GM21423 (cell line): ENCODE data around the gene POLR1D.
"Not testable (repeated sequence)": the region's sequence is repeated elsewhere in the genome, so short reads cannot be mapped to it uniquely, and the experiment has no call there.

Experiments used
- ATAC-seq: cut with Tn5 transposase; IDR thresholded peaks from one replicate; pipeline ENCODE4 v1.9.1; 2021; ENCODE audit warnings: mild to moderate bottlenecking, moderate library complexity; ENCODE audit not compliant: unreplicated experiment

The POLR1D gene

DNA sequence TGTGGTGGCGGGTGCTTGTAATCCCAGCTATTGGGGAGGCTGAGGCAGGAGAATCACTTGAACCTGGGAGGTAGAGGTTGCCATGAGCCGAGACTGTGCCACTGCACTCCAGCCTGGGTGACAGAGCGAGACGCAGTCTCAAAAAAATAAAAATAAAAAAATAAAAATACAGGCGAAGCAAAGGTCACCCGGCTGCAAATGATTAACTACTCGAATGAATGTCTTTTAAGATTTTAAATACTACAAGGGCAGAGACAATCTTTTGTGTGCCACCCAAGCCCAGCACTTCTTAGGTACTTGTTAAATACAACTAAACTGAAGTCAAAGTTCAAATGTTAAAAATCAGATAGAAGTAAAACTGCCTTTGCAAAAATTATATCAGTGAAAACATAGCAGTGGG, 8.1 kb upstream of the POLR1D start:
- no peak for ATAC-seq

DNA sequence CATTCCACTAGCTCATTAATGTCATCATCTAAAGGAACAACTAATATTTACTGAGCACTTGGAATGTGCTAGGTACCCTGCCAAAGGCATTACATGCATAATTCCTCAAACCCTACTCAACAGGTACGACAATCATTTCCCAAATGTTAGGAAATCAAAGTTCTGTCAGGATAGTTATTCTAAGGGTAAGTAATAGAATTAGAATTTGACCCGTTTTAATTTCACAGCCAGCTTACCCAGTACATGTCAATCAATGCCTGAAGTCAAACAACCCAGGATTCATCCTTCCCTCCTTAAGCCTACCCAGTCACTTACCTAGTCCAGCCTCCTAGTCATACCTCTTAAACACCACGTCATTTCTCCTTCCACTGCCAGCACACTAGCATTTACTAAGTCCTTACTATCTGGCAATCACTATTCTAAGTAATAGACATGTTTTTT, 3.8 kb upstream of the POLR1D start:
- ATAC-seq: no peak

DNA sequence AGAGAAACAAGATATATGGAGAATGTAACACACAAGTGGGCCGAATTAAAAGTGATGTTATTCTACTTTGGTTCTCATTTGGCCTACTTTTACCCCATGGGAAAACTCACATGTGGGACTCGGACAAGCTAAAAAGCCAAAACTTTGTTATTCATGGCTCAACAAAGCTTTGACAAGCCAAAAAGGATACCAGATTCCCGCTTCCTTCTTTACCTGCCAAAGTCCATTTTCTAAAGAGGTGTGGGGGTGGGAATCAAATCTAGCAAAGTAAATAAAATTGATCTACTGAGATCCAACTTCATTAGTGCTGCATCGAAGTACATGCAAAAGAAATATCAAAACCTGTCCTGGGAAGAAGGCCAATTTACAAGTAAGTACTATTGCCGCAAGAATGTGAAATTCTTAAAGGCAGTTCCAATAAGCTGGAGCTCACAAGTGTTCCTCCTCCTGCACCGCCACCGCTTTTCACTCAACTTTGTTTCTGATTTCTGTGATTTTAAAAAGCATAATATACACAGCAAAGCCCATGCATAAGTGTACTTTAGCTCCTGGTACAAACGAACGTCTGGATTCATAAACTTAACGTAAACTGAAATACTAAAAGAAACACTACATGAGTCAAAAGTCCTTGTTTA, 2.5 kb upstream of the POLR1D start:
- ATAC-seq: no peak

DNA sequence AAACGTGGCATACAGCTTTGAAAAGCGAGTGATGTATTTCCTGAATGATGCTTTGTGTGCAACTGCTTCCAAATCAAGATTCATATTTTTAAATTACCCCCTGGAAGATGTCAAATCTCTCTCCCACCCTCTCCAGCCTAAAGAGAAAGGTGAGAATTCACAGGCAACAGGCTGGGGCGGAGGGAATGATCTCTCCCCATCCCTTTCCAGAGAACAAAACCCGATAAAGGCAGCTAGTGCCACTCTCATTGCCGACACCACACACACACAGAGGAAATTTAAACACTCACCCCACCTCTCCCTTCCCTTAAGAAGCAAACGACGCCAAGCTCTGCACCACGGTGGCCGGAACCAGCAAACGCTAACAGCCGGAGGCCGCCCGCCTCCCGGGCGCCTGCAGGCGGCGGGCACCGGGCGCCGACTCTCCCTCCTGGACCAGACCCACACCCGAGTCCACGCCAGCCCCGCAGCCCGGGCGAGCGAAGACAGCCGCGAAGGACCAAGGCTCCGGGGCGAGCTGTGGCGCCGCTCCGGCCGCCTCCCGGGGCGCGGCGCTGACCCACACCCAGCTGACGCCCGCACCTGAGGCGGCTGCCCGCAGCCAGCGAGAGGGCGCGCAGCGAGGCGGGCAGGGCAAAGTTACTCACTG, 1.8 kb upstream of the POLR1D start:
- ATAC-seq: peak; percentile 25

DNA sequence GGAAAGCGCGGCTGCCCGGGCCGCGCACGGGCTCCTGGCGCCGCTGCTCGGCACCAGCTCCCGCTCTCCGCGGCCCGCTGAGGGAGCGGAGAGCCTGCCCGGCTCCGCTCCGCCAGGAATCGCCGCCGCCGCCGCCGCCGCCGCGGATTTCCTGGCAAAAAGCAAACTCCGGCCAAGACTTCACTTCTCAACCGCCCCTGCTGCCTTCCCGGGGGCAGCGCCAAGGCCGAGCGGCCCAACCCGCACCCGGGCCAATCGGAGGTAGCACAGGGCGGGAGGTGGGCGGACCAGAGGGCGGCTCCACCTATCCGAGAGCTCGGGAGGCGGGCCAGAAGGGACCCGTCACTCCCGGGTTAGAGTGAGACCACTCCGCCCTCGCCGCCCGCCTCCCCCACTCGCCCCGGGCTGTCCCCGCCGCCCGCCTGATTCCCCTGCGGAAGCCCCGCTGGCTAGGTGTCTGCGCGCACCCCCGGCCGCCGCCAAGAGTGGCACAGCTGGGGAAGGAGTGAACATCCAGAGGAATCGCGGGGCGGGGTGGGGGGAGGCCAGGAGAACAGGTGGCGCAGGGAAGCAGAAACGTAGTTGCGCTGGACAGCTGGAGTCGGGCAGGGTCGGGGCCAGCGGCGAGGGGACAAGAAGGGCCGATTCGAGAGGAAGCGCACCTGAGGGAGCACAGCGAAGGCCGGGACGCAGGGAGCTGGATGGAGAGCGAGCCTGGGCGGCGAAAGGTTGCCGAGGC, 1.1 kb upstream of the POLR1D start, which contains the start of gene LNX2:
TSS of gene LNX2 (minus strand) at position 153 of the 739 bp plus-strand sequence. CDS start 38,826 bp downstream, outside the sequence.
- ATAC-seq: peak; percentile 86

DNA sequence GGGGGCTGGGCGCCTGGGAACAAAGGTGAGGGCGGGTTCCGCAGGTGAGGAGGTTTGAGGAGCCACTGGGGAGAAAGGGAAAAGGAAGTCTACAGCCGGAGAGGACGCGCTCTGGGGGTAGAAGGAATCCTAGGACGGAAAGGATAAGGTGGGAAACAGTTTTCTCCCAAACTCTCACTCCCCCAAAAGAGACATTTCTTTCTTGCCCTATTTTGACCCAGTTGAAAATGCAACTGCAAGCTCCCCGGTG, 651 bp upstream of the POLR1D start:
- ATAC-seq: no peak

DNA sequence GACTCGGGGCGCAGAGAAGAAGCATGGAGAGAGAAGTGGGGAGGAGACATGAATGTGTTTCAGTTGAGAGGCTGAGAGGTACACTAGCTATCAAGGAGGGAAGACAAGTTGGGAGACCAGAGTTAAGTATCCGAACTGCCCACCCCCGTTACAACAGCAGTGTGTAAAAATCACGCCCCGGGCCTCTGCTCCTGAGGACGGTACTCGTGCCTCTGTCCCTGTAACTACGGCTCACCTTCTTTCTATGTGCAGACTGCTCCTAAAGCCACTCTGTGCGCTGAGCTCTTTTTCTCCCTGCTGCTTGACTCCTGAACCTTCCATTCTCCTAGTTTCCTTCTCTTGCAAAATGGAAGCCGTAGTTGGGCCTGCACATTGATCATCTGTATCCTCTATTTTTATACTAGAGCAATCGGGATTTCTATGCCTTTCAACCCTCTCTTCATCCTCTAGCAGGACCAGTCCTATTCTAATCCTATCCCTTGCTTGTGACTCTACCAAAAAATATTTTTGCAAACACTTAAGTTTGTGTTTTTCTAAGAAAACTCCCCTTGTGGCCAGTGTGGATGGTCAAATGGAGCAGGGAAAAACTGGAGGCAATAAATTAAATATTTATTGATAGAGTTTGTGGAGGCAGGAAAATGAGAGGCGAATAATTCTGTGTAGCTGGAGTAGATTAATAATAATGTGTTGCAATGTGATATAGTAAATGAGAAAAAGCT, 569 bp downstream of the POLR1D start:
- ATAC-seq: no peak

DNA sequence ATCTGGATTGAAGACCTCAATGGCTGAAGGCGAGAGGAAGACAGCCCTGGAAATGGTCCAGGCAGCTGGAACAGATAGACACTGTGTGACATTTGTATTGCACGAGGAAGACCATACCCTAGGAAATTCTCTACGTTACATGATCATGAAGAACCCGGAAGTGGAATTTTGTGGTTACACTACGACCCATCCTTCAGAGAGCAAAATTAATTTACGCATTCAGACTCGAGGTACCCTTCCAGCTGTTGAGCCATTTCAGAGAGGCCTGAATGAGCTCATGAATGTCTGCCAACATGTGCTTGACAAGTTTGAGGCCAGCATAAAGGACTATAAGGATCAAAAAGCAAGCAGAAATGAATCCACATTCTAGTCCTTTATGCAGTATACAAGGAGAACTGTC, 1.2 kb downstream of the POLR1D start:
- no peak for ATAC-seq

DNA sequence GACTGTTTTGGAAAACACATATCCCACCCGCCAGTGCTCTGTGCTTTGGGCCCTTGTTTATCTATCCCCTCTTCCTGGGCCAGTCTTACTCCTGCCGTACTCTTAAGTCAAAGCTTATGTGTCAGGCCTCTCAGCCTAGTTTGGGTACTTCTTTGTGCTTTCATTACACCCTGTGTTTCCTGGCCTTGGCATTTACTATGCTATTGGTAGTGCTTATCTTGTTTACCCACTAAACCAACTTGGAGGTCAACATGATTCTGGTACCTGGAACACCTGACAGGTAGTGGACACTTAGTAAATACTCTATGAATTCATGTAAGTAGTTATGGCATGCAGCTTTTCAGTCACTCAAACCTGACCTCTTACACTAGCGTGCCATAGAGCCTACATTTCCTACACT, 2.4 kb downstream of the POLR1D start:
- no peak for ATAC-seq

DNA sequence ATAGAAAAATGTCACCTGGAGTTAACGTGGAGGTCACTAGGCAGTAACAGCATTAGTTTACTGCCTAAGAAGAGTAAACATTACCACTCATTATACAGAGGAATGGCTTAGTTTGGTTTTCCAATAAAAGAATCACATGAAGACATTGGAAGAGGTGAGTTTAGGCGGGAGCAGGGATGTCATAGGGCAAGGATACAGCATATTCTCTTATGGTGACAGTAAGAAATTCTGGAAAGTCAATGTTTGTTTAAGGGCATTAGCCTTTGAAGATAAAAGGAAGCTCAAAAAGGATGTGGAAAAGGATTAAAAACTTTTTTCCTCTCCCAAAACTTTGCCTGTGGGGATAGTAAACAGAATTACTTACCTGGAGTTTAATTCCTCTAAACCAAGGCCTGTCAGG, 4.1 kb downstream of the POLR1D start:
- ATAC-seq: no peak

DNA sequence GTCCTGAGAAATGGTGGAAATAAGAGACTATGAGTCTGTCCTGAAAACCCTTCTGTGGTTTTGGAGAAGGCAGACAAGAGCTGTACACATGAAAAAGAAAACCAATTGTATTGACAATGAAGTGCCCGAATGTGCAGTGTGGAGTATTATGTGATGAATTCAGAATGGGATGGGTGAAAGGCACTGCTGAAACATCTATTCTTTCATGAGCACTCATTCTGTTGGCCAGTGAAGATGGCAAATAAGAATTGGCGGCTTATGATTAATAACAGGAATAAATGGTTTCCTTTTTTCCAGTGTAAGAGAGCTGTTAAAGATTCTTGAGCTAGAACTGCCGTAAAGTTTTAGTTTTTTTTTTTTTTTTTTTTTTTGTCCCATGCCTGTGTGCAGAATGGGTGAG, 5.7 kb downstream of the POLR1D start:
- ATAC-seq: no peak

DNA sequence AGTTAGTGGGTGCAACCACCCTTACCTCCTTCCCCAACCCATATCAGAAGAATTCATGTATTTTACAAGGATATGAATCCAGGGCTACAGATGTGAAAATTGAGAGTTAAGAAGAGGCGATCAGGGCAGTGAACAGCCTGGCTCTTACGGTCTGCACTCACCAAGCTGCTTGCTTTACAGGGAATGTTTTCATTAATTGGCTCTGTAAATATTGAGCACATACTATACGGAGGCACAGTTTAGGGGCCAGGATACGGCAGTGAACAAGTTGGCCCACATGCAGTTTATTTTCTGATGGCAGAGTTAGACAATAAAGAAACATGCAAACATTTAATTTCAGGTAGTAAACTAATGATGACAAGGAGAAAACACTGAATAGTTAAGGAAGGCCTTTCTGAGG, 6.4 kb downstream of the POLR1D start:
- ATAC-seq: no peak

DNA sequence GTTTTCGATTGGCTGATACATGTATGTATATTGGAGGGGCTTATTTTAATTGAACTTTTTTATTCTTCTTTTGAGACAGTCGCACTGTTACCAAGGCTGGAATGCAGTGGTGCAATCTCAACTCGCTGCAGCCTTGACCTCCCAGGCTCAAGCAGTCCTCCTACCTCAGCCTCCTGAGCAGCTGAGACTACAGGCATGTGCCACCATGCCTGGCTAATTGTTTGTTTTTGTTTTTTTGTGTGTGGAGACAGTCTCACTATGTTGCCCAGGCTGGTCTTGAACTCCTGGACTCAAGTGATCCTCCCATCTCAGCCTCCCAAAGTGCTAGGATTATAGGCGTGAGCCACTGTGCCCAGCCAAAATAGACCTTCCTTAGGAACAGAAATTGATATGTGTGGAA, 7.1 kb downstream of the POLR1D start:
- ATAC-seq: not testable (repeated sequence)

DNA sequence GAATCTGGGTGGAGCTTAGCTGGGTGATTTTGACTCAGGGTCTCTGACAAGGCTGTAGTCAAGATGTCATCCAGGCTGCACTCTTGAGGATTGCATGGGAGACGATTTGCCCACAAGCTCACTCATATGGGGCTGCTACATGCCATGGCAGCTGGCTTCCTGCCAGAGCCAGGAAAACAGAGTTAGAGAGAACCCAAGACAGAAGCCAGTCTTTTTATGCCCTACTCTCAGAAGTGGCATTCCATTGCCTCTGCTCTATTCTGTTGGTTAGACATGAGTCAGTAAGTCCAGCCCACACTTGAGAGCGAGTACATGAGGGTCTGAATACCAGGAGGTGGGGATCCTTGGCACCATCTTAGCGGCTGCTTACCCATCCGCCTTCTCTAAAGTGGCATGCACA, 9.5 kb downstream of the POLR1D start:
- ATAC-seq: no peak

DNA sequence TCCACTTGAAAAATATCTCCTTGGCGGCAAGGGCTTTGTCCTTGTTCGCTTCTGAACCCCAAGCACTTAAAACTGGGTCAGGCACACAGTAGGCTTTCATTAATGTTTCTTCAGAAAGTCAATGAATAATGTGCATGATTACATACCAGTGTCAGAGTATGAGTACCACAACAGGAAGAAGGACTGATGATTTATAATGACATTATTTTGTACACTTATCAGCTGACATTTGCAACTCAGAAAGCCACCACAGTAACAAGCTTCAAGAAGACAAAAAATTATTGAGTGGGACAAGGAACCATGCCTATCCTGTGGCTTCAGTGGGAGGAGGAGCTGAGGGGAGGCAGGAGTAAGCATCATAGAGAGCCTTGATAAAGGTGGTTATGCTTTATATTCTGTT, 10.0 kb downstream of the POLR1D start:
- ATAC-seq: no peak

DNA sequence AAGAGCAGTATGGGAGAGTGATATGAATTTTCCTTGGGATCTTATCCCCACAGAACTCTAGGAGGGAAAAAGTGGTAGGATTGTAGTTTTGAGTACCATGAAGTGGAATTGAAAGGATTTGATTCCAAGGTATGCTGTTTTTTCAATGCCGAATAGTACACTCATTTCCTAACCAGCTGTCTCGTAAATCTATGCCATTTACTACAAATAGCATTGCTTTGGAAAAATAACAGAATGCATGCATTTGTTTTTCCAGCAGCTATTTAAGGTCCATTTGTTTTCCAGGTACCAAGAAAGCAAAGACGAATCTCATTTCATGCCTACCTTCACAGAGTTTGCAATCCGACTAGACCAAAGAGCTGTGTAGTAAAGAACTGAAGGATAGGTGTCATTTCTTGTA, 10.5 kb downstream of the POLR1D start:
- ATAC-seq: no peak

DNA sequence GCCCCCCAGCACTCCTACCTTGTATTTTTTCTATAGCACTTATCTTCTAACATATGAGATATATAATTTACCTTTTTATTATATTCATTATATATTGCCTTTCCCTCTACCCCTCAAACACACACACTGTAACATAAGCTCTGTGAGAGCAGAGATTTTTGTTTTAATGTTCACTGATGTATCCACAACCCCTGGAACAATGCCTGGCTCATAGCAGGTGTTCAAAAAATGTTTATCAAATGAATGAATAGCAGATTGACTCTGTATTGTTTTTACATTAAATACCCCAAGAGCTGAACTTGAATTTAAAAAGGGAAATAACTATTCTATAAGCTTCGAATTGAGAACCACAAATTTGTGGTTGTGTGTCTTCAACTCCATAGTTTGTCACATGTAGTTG, 11.0 kb downstream of the POLR1D start:
- ATAC-seq: no peak

DNA sequence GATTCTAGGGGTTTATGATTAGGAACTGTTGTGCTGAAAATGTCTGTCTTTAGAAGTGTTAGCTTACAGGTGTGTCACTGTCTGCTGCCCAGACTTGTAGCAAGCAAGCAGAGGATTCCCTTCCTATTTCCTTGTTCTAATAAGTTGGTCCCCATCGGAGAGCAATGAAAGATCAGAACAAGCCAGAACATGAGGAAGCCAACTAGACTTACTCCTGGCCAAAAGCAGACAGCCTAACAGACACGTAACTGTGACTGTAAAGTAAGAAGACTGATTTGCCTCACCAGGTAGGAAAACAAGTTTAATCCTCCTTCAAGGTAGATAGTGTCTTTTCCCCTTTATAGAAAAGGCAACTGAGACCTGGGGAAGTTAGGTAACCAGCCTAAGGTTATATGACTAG, 12.5 kb downstream of the POLR1D start:
- ATAC-seq: no peak

DNA sequence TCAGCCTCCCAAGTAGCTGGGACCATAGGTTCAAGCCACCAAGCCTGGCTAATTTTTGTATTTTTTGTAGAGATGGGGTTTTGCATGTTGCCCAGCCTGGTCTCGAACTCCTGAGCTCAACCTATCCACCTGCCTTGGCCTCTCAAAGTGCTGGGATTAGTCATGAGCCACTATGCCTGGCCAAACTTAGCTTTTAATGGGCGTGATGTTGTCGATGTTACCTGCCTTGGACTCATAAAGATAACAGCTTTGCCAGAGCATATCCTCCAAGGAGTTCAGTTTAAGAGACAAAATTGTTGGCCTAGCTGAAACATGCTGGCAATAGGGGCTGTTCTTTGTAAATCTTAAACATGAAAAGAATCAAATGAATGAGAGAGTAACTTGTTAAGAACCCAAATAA, 13.1 kb downstream of the POLR1D start:
- ATAC-seq: no peak

DNA sequence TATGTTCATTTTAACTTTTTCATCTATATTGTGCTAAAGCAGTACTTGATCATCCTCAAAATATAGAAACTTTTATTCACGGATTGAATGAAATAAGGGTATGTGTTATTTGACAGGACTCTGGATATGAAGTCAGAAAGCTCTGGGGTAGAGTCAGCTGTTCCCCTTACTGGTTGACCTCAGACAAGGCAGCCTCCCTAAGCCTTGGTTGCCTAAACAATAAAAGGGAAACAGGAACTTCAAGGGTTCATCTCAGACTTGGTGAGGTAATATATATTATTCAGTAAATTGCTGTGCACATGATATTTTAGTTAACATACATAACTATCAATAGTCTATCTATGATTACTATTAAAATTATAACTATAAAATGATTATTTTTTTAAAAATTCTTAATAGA, 13.6 kb downstream of the POLR1D start:
- no peak for ATAC-seq

DNA sequence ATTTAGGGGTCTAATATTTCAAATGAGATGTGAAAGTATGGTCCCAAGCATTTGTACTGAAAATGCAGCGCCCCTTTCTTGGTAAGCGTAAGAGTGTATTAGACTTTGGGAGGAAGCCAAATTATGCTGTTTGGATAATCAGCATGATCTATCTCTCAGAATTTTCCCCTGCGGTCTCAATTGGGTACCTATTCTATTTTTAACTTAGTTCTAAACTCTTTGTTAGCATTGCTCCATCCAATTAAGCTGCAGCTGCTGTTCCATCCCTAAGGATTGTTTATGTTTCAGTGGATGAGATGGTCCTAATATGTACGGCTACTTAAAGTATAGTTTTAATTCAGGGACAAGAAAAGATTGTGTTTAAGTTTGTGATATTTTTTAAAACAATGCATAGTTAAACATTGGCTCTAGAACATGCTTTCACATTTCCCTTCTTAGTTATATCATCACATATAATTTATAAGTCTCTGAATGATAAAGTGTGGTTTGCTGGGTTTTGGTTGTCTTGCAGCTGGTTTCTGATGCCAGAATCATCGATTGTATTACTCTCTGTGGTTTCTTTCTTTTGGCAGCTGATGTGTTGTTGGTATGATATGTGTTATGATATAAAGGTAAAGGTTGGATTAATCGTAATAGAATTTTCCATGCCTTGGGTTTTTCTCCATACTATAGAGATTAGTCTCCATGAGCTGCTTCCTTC, 15.0 kb downstream of the POLR1D start:
- ATAC-seq: no peak
